OCI-LY3 (cell line): Measurements from ENCODE around the gene CYTH3.

ENCODE experiments used
- H2AFZ ChIP-seq: fragments of 200-600, 300-600 bp; shearing (Covaris generic); 2 replicates; pipeline ENCODE4 v1.6.0; 2014; ENCODE audit warnings: antibody characterized with exemption, low read depth, low read length
- H3K27ac ChIP-seq: fragments of 200-600, 300-600 bp; sonication (generic); 2 replicates; pipeline ENCODE4 v1.5.1; 2014; ENCODE audit warnings: mild to moderate bottlenecking, low read length, moderate library complexity, mixed read lengths
- H3K27me3 ChIP-seq: fragments of 200-600, 300-600 bp; sonication (generic); 2 replicates; pipeline ENCODE4 v1.6.1; 2014; ENCODE audit warnings: low read depth, low read length, mixed read lengths
- H3K36me3 ChIP-seq: fragments of 200-600, 300-600 bp; sonication (generic); replicated peaks from 2 replicates; pipeline ENCODE3; 2014; ENCODE audit warnings: low read depth, low read length, mixed read lengths
- H3K4me1 ChIP-seq: fragments of 300-600, 200-600 bp; sonication (generic); 2 replicates; pipeline ENCODE4 v1.6.1; 2014; ENCODE audit warnings: low read length, mixed read lengths
- H3K4me2 ChIP-seq: fragments of 200-600, 300-600 bp; sonication (generic); 2 replicates; pipeline ENCODE4 v1.6.1; 2014; ENCODE audit warnings: low read length, mixed read lengths
- H3K4me3 ChIP-seq: fragments of 300-600, 200-600 bp; sonication (generic); 2 replicates; pipeline ENCODE4 v1.5.1; 2014; ENCODE audit warnings: antibody characterized with exemption, mild to moderate bottlenecking, low read length, moderate library complexity
- H3K79me2 ChIP-seq: fragments of 300-600, 200-600 bp; shearing (Covaris generic); 2 replicates; pipeline ENCODE4 v1.6.1; 2014; ENCODE audit warnings: mild to moderate bottlenecking, low read length, mixed read lengths
- H3K9ac ChIP-seq: fragments of 300-600, 200-600 bp; shearing (Covaris generic); 2 replicates; pipeline ENCODE4 v1.6.0; 2014; ENCODE audit warnings: mild to moderate bottlenecking, low read length, moderate library complexity
- H3K9me3 ChIP-seq: fragments of 200-600, 300-600 bp; shearing (Covaris generic); 2 replicates; pipeline ENCODE4 v1.6.1; 2014; ENCODE audit warnings: low read length, mixed read lengths; ENCODE audit not compliant: insufficient read depth
- H4K20me1 ChIP-seq: fragments of 200-600, 300-600 bp; sonication (generic); 2 replicates; pipeline ENCODE4 v1.6.1; 2016; ENCODE audit warnings: low read length, mixed read lengths; ENCODE audit not compliant: insufficient read depth
- EZH2phosphoT487 ChIP-seq: fragments of 200-600 bp; shearing (Covaris generic); IDR thresholded peaks from 2 replicates; pipeline ENCODE4 v1.6.1; 2018; ENCODE audit warnings: antibody characterized with exemption, mixed run types, low read depth
- TF ChIP-seq, protein P1 (sequence below): fragments of 200-600, 300-600 bp; sonication (generic); IDR thresholded peaks from 2 replicates; pipeline ENCODE4 v1.5.1; 2014; ENCODE audit warnings: antibody characterized with exemption, low read length, low read depth

CYTH3 gene

DNA sequence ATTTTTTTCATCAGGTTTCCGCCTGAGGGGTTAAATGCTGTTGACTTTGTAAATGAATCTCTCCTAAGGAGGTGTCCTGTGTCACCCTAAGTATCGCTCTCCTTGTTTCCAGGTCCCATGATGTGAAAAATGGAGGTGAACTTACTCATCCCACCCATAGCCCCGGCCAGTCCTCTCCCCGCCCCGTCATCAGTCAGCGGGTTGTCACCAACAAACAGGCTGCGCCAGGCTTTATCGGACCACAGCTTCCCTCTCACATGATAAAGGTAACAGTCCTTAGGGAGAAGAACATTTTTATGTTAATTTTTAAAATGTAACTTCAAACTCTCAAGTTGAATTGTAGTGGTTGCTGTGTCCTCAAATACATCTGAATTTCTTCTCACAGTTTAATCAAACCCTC, 124.8 kb downstream of the CYTH3 start:
- Histone ChIP-seq H3K27me3 (no peaks in the 10 kb centered on the region), H3K9me3 (no peaks in the 10 kb centered on the region), H3K27ac (no peak overlapping the region), H3K36me3 (peaks cover 5% of the 10 kb centered on the region), H3K4me1 (no peaks in the 10 kb centered on the region), H2AFZ (no peak overlapping the region), H3K4me3 (no peak overlapping the region), H3K79me2 (no peaks in the 10 kb centered on the region), H4K20me1 (no peaks in the 10 kb centered on the region), H3K4me2 (no peak overlapping the region), H3K9ac (no peak overlapping the region)
- TF ChIP-seq EZH2phosphoT487, result no peak
- TF ChIP-seq, protein P1, sequence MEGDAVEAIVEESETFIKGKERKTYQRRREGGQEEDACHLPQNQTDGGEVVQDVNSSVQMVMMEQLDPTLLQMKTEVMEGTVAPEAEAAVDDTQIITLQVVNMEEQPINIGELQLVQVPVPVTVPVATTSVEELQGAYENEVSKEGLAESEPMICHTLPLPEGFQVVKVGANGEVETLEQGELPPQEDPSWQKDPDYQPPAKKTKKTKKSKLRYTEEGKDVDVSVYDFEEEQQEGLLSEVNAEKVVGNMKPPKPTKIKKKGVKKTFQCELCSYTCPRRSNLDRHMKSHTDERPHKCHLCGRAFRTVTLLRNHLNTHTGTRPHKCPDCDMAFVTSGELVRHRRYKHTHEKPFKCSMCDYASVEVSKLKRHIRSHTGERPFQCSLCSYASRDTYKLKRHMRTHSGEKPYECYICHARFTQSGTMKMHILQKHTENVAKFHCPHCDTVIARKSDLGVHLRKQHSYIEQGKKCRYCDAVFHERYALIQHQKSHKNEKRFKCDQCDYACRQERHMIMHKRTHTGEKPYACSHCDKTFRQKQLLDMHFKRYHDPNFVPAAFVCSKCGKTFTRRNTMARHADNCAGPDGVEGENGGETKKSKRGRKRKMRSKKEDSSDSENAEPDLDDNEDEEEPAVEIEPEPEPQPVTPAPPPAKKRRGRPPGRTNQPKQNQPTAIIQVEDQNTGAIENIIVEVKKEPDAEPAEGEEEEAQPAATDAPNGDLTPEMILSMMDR, result no peak

DNA sequence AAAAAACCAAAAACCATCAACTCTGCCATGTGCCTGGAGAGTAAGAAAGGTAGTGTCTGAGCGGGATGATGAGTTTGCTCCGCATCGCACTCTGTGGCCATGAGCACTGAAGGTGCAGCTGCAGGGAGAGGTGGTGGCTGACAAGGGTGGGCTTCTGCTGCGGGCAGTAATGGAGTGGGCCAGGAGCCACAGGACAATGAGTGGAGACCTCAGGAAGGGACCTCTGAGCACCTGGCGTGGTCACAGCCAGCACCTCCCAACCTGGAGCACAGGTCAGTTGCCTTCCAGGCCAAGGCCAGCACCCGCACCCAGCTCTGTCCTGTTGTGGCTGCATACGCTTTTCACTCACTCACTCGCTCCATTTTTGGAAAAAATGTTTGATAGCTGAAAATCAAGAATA, 125.8 kb downstream of the CYTH3 start:
- H4K20me1 ChIP-seq, result no peaks in the 10 kb centered on the region
- H3K4me2 ChIP-seq, result no peak overlapping the region
- no peak overlapping the region for H3K27ac ChIP-seq
- peaks cover 5% of the 10 kb centered on the region for H3K36me3 ChIP-seq
- no peak overlapping the region for H3K4me3 ChIP-seq
- H2AFZ ChIP-seq, result no peak overlapping the region
- H3K4me1 ChIP-seq, result no peaks in the 10 kb centered on the region
- H3K27me3 ChIP-seq, result no peaks in the 10 kb centered on the region
- no peaks in the 10 kb centered on the region for H3K9me3 ChIP-seq
- no peak overlapping the region for H3K9ac ChIP-seq
- TF ChIP-seq, protein P1, result no peak
- no peak for TF ChIP-seq EZH2phosphoT487
- H3K79me2 ChIP-seq, result no peaks in the 10 kb centered on the region

DNA sequence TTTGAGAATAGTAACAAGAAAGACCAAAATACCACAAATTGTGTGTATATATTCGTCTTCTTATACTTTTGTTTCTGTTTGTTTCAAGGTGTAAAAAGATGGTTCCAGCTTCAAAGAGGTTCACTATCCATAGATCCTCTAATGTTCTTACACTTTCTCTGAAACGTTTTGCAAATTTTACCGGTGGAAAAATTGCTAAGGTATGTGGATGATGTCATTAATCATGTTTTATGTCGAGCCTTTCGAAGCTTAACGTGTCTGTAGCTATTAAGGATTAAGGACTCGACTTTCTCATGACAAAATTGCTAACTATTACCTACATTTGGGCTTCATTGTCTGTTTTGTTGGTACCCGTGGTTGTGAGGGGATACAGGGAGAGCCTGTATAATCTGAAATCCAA, 128.4 kb downstream of the CYTH3 start:
- H3K4me3 ChIP-seq, result no peak overlapping the region
- no peak overlapping the region for H3K4me2 ChIP-seq
- no peak overlapping the region for H3K9ac ChIP-seq
- no peaks in the 10 kb centered on the region for H3K9me3 ChIP-seq
- no peaks in the 10 kb centered on the region for H4K20me1 ChIP-seq
- no peak for TF ChIP-seq EZH2phosphoT487
- TF ChIP-seq, protein P1, result no peak
- H3K36me3 ChIP-seq, result peaks cover 9% of the 10 kb centered on the region
- H3K27me3 ChIP-seq, result no peaks in the 10 kb centered on the region
- no peak overlapping the region for H2AFZ ChIP-seq
- no peaks in the 10 kb centered on the region for H3K4me1 ChIP-seq
- no peaks in the 10 kb centered on the region for H3K79me2 ChIP-seq
- H3K27ac ChIP-seq, result no peak overlapping the region

GRCh38 chr7:6142871-6143380, 129.5 kb downstream of the CYTH3 start:
- Histone ChIP-seq H3K9me3 (no peaks in the 10 kb centered on the region), H4K20me1 (no peaks in the 10 kb centered on the region), H3K4me3 (no peak overlapping the region), H3K27me3 (no peaks in the 10 kb centered on the region), H3K4me1 (no peaks in the 10 kb centered on the region), H3K36me3 (peaks cover 9% of the 10 kb centered on the region), H3K79me2 (no peaks in the 10 kb centered on the region), H3K9ac (no peak overlapping the region), H3K27ac (no peak overlapping the region), H2AFZ (no peak overlapping the region), H3K4me2 (no peak overlapping the region)
- no peak for TF ChIP-seq EZH2phosphoT487
- TF ChIP-seq, protein P1, result no peak
